ENCODE data around the gene VAV2. TPM values are rescaled to one million over a fixed set of nuclear protein-coding genes. Genes with fewer than 3 reads are reported as not detected.

VAV2 gene
- total and polyA plus RNA-seq, 2 of the 4 experiments (the other 2 are of a cell fraction) = 10.8 to 13.4 TPM

- Histone ChIP-seq H2BK15ac (ENCODE audit: low read depth, low read length) (no peak overlapping the region), H3K14ac (replicated peaks; ENCODE audit: low read depth, low read length) (no peak overlapping the region), H3K4ac (ENCODE audit: low read depth, low read length) (no peak overlapping the region), H3K9ac (ENCODE audit: low read depth, low read length) (no peak overlapping the region), H3K36me3 (ENCODE audit: control insufficient read depth, insufficient read depth, low read length) (no peaks in the 10 kb centered on the region), H3K18ac (ENCODE audit: low read depth, low read length) (no peak overlapping the region), H3K4me1 (ENCODE audit: control insufficient read depth, insufficient read depth, low read length) (peaks cover 20% of the 10 kb centered on the region), H3K27ac (ENCODE audit: insufficient read depth, low read length) (no peak overlapping the region), H3K4me2 (ENCODE audit: low read depth, low read length) (no peak overlapping the region), H3K9me3 (ENCODE audit: control insufficient read depth, insufficient read depth, low read length) (no peaks in the 10 kb centered on the region), H2BK5ac (ENCODE audit: low read depth, low read length, poor library complexity, severe bottlenecking) (no peak overlapping the region), H4K5ac (ENCODE audit: low read depth, low read length) (no peak overlapping the region), H4K8ac (ENCODE audit: low read depth in 2 of 2, low read length in 2 of 2) (no peak overlapping the region), H3K4me3 (ENCODE audit: insufficient read depth, low read depth, low read length) (no peak overlapping the region), H2BK20ac (ENCODE audit: low read depth, low read length) (no peak overlapping the region), H3K79me1 (ENCODE audit: low read depth in 1 of 2, low read length in 2 of 2) (peaks cover 34 to 86% of the 10 kb centered on the region in 2 experiments), H2BK120ac (ENCODE audit: low read depth, low read length) (no peak overlapping the region), H2AK5ac (ENCODE audit: low read depth, low read length) (no peak overlapping the region), H4K20me1 (ENCODE audit: insufficient read depth, low read length) (peaks cover 37% of the 10 kb centered on the region), H2AK9ac (replicated peaks; ENCODE audit: low read depth, low read length, poor library complexity) (peak overlapping the region; percentile 37), H2AFZ (replicated peaks; ENCODE audit: low read length, poor library complexity) (no peak overlapping the region), H3K27me3 (ENCODE audit: control insufficient read depth, insufficient read depth, low read length) (no peaks in the 10 kb centered on the region), H3K56ac (ENCODE audit: extremely low read depth, insufficient read depth, low read length) (no peak overlapping the region), H3K9me1 (ENCODE audit: insufficient read depth, low read length) (peaks cover 14% of the 10 kb centered on the region), H3K23ac (ENCODE audit: low read depth, low read length) (no peak overlapping the region), H4K91ac (ENCODE audit: insufficient read depth, low read depth, low read length) (no peak overlapping the region)
- ATAC-seq (ENCODE audit: low read depth) = no peak
- intact Hi-C loops (cut with micrococcal nuclease) = no loop called here
- 96% methylated on average over 5 of the region's 13 CpGs; no CpG with 5 or more reads in 1 of the 2 experiments for WGBS, 2 experiments (ENCODE audit: extremely low coverage in 2 of 2, insufficient read length in 1 of 2)
- TF ChIP-seq CEBPB (IDR thresholded peaks at IDR 0.05; ENCODE audit: low read depth, low read length) = no peak
- no peak for TF ChIP-seq RAD21 (IDR thresholded peaks at IDR 0.05; ENCODE audit: low read length)
- TF ChIP-seq ELK1 (IDR thresholded peaks at IDR 0.05; ENCODE audit: borderline replicate concordance, low read depth, low read length) = no peak
- TF ChIP-seq, protein P1, sequence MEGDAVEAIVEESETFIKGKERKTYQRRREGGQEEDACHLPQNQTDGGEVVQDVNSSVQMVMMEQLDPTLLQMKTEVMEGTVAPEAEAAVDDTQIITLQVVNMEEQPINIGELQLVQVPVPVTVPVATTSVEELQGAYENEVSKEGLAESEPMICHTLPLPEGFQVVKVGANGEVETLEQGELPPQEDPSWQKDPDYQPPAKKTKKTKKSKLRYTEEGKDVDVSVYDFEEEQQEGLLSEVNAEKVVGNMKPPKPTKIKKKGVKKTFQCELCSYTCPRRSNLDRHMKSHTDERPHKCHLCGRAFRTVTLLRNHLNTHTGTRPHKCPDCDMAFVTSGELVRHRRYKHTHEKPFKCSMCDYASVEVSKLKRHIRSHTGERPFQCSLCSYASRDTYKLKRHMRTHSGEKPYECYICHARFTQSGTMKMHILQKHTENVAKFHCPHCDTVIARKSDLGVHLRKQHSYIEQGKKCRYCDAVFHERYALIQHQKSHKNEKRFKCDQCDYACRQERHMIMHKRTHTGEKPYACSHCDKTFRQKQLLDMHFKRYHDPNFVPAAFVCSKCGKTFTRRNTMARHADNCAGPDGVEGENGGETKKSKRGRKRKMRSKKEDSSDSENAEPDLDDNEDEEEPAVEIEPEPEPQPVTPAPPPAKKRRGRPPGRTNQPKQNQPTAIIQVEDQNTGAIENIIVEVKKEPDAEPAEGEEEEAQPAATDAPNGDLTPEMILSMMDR (conservative IDR thresholded peaks at IDR 0.05; ENCODE audit: low read depth, low read length) = no peak
- TF ChIP-seq MAFK (IDR thresholded peaks at IDR 0.05; ENCODE audit: low read depth, low read length) = no peak
- TF ChIP-seq RCOR1 (IDR thresholded peaks at IDR 0.05; ENCODE audit: insufficient replicate concordance, low read length) = no peak
- TF ChIP-seq NFE2L2 (IDR thresholded peaks at IDR 0.05; ENCODE audit: low read depth, low read length) = no peak
- TF ChIP-seq FOS (IDR thresholded peaks at IDR 0.05; ENCODE audit: low read depth, low read length) = no peak
- no peak for TF ChIP-seq POLR2A (IDR thresholded peaks at IDR 0.05; ENCODE audit: low read depth, low read length)
- TF ChIP-seq MXI1 (IDR thresholded peaks at IDR 0.05; ENCODE audit: borderline replicate concordance, low read depth, low read length) = no peak
- no peak for TF ChIP-seq MAZ (IDR thresholded peaks at IDR 0.05; ENCODE audit: borderline replicate concordance, low read depth, low read length)
- no peak for TF ChIP-seq BHLHE40 (IDR thresholded peaks at IDR 0.05; ENCODE audit: low read depth, low read length)
- no peak for TF ChIP-seq RFX5 (IDR thresholded peaks at IDR 0.05; ENCODE audit: low read depth, low read length)
- no peak for TF ChIP-seq SMC3 (IDR thresholded peaks at IDR 0.05; ENCODE audit: low read depth, low read length)
- TF ChIP-seq, protein P2, sequence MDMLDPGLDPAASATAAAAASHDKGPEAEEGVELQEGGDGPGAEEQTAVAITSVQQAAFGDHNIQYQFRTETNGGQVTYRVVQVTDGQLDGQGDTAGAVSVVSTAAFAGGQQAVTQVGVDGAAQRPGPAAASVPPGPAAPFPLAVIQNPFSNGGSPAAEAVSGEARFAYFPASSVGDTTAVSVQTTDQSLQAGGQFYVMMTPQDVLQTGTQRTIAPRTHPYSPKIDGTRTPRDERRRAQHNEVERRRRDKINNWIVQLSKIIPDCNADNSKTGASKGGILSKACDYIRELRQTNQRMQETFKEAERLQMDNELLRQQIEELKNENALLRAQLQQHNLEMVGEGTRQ (IDR thresholded peaks at IDR 0.05; ENCODE audit: low read depth, low read length) = no peak
- no peak for TF ChIP-seq CHD1 (IDR thresholded peaks at IDR 0.05; ENCODE audit: low read depth, low read length)
- ChIA-PET POLR2A (ENCODE audit: unreplicated experiment) (no interaction called here), CTCF (no interaction called here)
- BruUV-seq (replicated peaks) = no TSS peak
- no peak for DNase-seq
- in situ Hi-C loops (cut with MboI; ENCODE audit: low sequenced_read_pairs) = no loop called here
- dilution Hi-C loops (cut with HindIII; ENCODE audit: low sequenced_read_pairs, unreplicated experiment) = no loop called here
These were observed 113.7 kb downstream of the VAV2 start for GRCh38 chr9:133878402-133878801.
